ENCODE data around the gene FAM81A. TPM values are rescaled to one million over a fixed set of nuclear protein-coding genes. Genes with fewer than 3 reads are reported as not detected.

FAM81A gene
- total RNA-seq, 1 donor from 2014 or later: 1.9 TPM

DNA sequence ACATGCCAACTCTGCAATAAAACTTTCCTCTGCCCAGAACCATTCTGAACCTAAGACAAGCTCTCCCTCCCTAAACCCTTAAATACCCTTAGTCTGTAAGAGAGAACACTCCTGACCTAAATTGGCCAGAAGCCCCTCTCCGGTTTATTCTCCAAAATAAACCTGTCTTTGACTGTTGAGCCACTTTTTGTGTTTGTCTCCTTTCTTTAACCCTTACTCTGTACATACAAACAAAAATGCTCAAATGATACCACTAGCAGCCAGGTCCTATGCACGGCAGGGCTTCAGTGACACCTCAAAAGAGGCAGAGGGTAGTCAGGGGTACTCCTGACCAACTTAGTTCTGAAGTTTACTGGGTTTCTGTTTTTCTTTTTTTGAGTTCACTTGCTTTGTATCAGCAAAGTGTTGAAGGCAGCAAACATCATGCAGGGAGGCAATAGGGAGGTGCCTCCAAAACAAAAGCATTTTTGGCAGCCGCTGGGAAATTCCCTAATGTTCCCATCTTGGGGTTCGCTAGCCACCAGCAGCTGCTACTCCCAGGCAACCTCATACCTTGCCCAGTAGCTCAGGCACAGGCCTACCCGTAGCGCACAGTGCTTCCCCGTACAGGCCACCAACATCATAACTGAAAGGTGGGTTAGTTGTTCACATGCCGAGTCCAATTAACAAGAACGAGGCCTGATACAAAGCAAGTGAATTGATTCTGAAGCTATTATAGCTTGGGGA, 110.7 kb downstream of the FAM81A start:
- Mint-ChIP-seq H3K4me1 (peaks cover 6% of the 10 kb centered on the region), H3K27me3 (peaks cover 12% of the 10 kb centered on the region), H3K27ac (no peak overlapping the region), H3K36me3 (ENCODE audit: low read depth) (no peaks in the 10 kb centered on the region), H3K9me3 (no peaks in the 10 kb centered on the region), H3K4me3 (no peak overlapping the region)
- DNase-seq: no peak
- intact Hi-C loops (cut with micrococcal nuclease): no loop called here

DNA sequence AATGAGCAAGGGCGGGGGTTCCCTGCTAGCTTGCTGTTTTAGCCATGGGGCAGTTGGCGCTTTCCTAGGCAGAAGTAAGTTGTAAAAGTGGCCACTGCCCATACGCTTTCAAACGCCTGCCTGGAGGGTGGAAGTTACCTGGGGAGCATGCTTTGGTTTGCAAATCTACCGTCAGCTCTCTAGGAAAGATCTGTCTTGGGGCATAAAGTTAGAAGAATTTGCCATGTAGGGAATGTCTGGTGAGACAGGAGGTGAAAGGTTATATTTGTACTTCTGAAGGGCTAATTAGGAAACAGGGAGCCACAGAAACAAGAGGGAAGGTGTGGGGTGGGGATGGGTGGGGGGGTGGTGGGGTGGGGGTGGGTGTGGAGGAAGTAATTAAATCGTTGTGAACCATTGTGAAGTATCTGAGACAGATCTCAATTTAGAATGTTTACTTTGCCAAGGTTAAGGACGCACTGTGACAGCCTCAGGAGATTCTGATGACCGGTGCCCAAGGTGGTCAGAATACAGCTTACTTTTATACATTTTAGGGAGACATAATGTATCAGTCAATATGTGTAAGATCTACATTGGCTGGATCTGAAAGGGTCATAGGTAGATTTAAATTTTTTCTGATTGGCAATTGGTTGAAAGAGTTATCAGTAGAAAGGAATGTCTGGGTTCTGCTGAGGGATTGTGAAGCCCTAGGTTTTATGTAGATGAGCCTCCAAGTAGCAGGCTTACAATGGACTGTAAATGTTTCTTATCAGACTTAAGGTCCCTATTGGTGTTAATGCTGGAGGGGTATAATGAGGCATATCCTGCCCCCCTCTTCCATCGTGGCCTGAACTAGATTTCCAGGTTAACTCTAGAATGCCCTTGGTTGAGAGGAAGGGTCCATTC, 111.6 kb downstream of the FAM81A start:
- Mint-ChIP-seq H3K27ac (no peak overlapping the region), H3K27me3 (peaks cover 12% of the 10 kb centered on the region), H3K36me3 (ENCODE audit: low read depth) (no peaks in the 10 kb centered on the region), H3K9me3 (no peaks in the 10 kb centered on the region), H3K4me1 (no peaks in the 10 kb centered on the region), H3K4me3 (no peak overlapping the region)
- intact Hi-C loops (cut with micrococcal nuclease): no loop called here
- no peak for DNase-seq

DNA sequence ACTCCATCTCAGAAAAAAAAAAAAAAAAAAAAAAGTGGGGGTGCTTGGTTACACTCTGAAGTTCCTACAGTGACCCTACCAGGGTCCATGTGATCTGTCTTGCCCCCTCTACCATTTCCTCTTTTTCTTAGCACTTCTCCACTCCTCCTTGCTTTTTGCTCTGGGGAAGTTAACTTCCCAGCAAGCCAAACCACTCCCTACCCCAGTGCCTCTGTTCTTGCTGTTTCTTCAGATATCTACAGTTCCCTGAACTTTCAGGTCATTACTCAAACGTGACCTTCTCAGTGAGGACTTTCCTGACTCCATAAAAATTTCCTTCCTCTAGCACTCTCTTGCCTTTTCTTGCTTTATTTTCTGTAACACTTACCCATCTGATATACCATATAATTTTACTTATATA, 112.5 kb downstream of the FAM81A start:
- H3K4me3 Mint-ChIP-seq: no peak overlapping the region
- H3K27me3 Mint-ChIP-seq: peaks cover 12% of the 10 kb centered on the region
- H3K36me3 Mint-ChIP-seq (ENCODE audit: low read depth): no peaks in the 10 kb centered on the region
- no peaks in the 10 kb centered on the region for H3K4me1 Mint-ChIP-seq
- H3K9me3 Mint-ChIP-seq: no peaks in the 10 kb centered on the region
- no peak for DNase-seq
- H3K27ac Mint-ChIP-seq: no peak overlapping the region
- intact Hi-C loops (cut with micrococcal nuclease): no loop called here

DNA sequence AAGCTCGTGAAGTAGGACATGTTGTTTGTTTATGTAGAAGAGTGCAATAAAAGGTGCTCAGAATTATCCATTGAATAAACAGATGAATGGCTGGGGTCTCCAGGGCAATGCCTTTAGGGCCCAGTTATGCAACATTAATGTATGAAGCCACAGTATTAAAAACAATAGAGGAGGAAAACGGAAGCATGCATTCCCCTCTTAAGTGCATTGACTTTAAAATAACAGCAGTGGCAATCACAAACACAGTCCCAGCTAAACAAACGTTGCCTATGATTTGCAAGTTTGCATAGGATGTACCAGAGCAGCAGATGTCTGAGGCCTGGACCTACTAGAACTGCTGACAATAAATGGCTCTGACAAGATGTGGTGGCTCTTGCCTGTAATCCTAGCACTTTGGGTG, 113.0 kb downstream of the FAM81A start:
- Mint-ChIP-seq H3K27me3 (peaks cover 14% of the 10 kb centered on the region), H3K36me3 (ENCODE audit: low read depth) (no peaks in the 10 kb centered on the region), H3K4me1 (no peaks in the 10 kb centered on the region), H3K4me3 (no peak overlapping the region), H3K9me3 (peaks cover 1% of the 10 kb centered on the region), H3K27ac (no peak overlapping the region)
- no peak for DNase-seq
- intact Hi-C loops (cut with micrococcal nuclease): no loop called here

DNA sequence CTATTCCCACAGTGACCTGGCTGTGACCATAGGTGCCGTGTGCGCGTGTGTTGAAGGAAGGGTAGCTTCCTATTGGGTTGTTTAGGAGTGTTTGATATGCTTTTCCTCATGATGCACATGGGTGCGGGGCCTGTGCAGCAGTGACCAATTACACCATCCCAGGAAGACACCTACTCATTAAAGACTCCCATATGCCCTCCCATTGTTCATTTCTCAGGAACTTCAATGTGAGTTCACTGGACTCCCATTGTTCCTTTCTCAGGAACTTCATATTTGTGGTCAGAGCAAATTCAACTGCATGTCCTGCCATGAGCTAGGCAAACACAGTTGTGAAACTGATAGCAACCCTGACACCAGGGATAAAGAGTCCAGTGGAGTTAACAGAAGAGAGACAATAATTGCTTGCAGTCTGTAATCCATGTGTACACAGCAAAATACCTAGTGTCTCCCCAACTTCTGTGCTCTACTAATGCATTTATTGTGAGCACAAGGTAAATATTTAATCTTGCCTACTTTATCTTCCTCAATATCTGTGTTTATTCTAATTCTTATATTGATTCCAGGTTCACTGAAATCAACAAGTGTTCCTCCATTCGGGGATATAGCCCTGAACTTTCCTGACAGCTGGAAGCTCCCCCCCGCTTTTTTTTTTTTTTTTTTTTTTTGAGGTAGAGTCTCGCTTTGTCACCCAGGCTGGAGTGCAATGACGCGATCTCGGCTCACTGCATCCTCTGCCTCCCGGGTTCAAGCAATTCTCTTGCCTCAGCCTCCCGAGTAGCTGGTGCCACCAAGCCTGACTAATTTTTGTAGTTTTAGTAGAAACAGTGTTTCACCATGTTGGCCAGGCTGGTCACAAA, 116.1 kb downstream of the FAM81A start:
- no peak for DNase-seq
- Mint-ChIP-seq H3K4me1 (no peaks in the 10 kb centered on the region), H3K27me3 (peaks cover 11% of the 10 kb centered on the region), H3K4me3 (no peak overlapping the region), H3K9me3 (peaks cover 4% of the 10 kb centered on the region), H3K27ac (no peak overlapping the region), H3K36me3 (ENCODE audit: low read depth) (no peaks in the 10 kb centered on the region)
- intact Hi-C loops (cut with micrococcal nuclease): no loop called here

DNA sequence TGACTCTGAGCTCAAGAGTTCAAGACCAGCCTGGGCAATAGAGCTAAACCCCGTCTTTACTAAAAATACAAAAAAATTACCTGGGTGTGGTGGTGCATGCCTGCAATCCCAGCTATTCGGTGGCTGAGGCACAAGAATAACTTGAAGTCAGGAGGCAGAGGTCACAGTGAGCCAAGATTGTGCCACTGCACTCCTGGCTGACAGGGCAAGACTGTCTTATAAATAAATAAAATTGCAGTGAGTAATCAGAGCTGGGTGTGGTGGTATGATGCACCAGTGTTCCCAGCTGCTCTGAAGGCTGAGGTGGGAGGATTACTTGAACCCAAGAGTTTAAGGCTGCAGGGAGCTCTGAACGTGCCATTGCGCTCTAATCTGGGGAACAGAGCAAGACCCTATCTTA, 117.7 kb downstream of the FAM81A start:
- Mint-ChIP-seq H3K36me3 (ENCODE audit: low read depth) (no peaks in the 10 kb centered on the region), H3K27me3 (peaks cover 10% of the 10 kb centered on the region), H3K27ac (no peak overlapping the region), H3K4me3 (no peak overlapping the region), H3K9me3 (peaks cover 4% of the 10 kb centered on the region), H3K4me1 (no peaks in the 10 kb centered on the region)
- no peak for DNase-seq
- intact Hi-C loops (cut with micrococcal nuclease): no loop called here

DNA sequence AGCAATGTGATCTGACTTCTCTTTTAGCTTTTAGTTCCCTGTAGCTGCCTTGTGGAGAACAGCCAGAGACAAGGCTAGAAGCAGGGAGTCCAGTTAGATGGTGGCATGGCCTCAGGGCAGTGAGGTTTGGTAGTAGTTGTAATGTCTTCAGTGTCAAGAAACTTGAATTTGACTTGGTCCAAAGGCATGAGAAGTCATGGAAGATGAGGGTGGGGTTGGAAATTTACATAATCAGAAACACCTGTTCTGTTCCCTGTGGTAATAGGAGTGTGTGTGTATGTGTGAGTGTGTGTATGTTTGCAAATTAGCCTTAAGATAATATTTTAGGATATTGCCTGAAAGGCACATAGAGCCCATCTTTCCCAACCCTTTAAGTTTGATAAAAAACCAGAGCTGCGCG, 118.4 kb downstream of the FAM81A start:
- intact Hi-C loops (cut with micrococcal nuclease): no loop called here
- Mint-ChIP-seq H3K27me3 (peaks cover 8% of the 10 kb centered on the region), H3K27ac (no peak overlapping the region), H3K4me1 (no peaks in the 10 kb centered on the region), H3K4me3 (no peak overlapping the region), H3K36me3 (ENCODE audit: low read depth) (no peaks in the 10 kb centered on the region), H3K9me3 (peaks cover 4% of the 10 kb centered on the region)
- no peak for DNase-seq

DNA sequence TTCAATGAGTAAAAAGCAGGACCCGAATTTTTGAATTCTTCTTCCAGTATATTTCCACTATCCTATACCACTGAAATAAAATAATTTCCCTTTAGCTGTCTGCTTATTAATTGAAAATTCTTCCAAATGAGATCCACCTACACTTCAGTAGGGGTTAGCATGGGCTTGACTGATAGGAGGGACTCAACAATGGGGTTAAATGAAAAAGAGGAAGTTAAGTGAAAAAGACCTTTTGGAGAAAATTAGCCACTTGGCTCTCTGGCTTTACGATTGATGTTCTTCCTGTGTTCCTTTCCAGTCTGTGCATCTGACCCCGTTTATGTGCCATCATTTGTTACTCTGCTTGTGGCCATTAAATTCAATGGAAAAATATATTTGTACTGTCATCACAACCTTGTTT, 119.6 kb downstream of the FAM81A start:
- intact Hi-C loops (cut with micrococcal nuclease): no loop called here

DNA sequence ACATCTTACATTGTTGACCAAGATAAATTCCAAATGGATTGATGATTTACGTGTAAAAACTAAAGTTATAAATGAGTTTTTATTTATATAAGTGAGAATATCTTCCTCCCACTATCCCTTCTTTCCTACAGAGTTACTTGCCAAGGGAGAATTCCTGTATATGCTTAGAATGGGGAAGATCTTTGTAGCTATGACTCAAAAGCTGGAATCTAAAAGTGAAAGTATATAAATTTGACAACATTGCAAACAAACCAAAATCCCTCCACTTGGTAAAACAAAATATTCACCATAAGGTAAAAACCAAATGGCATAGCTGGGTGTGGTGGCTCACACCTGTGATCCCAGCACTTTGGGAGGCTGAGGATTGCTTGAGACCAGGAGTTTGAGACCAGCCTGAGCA, 120.9 kb downstream of the FAM81A start:
- intact Hi-C loops (cut with micrococcal nuclease): no loop called here
- H3K4me1 Mint-ChIP-seq: no peaks in the 10 kb centered on the region
- DNase-seq: no peak
- peaks cover 4% of the 10 kb centered on the region for H3K9me3 Mint-ChIP-seq
- no peaks in the 10 kb centered on the region for H3K36me3 Mint-ChIP-seq (ENCODE audit: low read depth)
- H3K27ac Mint-ChIP-seq: no peak overlapping the region
- H3K27me3 Mint-ChIP-seq: peaks cover 13% of the 10 kb centered on the region
- no peak overlapping the region for H3K4me3 Mint-ChIP-seq

More for the DNA sequence above, 119.6 kb downstream of the FAM81A start:
- DNase-seq: no peak
- H3K4me3 Mint-ChIP-seq: no peak overlapping the region
- peaks cover 4% of the 10 kb centered on the region for H3K9me3 Mint-ChIP-seq
- H3K27ac Mint-ChIP-seq: no peak overlapping the region
- peaks cover 11% of the 10 kb centered on the region for H3K27me3 Mint-ChIP-seq
- no peaks in the 10 kb centered on the region for H3K36me3 Mint-ChIP-seq (ENCODE audit: low read depth)
- H3K4me1 Mint-ChIP-seq: no peaks in the 10 kb centered on the region

DNA sequence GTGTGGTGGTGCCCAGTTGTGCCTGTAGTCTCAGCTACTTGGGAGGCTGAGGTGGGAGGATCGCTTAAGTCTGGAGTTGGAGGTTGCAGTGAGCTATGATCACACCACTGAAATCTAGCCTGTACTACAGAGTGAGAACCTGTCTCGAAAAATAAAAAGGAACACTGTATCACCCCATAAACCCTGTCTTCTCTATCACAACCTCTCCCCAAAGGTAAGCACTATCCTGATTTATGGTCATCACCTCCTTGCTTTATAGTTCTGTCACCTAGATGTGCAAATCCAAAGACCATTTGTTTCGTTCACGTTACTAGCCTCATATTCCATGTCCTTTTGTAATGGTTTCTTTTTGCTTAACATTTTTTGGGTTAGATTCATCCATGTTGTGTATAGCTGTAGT, 123.6 kb downstream of the FAM81A start:
- intact Hi-C loops (cut with micrococcal nuclease): no loop called here
- H3K27ac Mint-ChIP-seq: no peak overlapping the region
- no peaks in the 10 kb centered on the region for H3K36me3 Mint-ChIP-seq (ENCODE audit: low read depth)
- H3K9me3 Mint-ChIP-seq: no peaks in the 10 kb centered on the region
- H3K4me3 Mint-ChIP-seq: no peak overlapping the region
- H3K4me1 Mint-ChIP-seq: no peaks in the 10 kb centered on the region
- no peak for DNase-seq
- peaks cover 11% of the 10 kb centered on the region for H3K27me3 Mint-ChIP-seq

DNA sequence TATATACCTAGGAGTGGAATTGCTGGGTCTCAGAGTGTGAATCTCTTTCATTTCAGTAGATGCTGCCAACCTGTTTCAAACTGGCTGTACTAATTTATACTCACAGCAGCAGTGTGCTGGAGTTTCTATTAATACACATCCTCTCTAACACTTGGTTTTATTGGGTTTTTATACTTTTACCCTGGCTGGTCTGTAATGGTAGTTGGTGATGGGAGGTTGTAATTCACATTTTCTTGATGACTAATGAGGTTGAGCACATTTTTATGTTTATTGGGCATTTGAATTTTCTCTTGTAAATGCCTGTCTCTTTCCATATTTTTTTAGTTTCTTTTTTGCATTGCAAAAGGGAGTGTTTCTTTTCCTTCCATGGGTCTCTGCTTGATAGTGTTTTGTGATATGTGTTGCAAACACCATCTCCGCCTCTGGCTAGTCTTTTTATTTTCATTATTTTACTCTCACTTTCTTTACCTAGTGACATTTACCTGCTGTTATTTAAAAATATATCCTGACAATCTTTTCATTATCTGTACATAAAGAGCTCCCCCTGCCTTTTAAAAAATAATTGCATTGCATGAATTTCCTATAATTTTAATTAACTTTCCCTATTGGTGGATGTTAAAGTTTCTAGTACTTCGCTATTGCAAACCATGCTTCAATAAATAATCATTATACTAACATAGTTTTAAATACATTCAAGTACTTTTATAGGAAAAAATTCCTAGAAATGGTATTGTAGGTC, 124.6 kb downstream of the FAM81A start:
- DNase-seq: no peak
- Mint-ChIP-seq H3K4me1 (no peaks in the 10 kb centered on the region), H3K27ac (no peak overlapping the region), H3K36me3 (ENCODE audit: low read depth) (no peaks in the 10 kb centered on the region), H3K9me3 (no peaks in the 10 kb centered on the region), H3K4me3 (no peak overlapping the region), H3K27me3 (peaks cover 15% of the 10 kb centered on the region)
- intact Hi-C loops (cut with micrococcal nuclease): no loop called here

DNA sequence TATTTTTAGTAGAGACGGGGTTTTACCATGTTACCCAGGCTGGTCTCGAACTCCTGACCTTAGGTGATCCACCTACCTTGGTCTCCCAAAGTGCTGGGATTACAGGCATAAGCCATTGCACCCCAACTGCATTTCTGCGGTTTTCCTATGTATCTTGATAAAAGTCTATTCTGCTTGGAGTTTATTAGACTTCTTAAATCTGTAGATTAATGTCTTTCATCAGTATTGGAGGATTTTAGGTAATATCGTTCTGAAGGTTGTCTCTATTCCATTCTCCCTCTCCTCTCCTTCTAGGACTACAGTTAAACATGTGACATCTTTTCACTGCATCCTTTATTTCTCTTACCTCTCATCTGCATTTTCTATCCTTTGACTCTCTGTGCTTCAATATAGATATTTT, 127.3 kb downstream of the FAM81A start:
- H3K9me3 Mint-ChIP-seq: no peaks in the 10 kb centered on the region
- H3K4me3 Mint-ChIP-seq: no peak overlapping the region
- no peak for DNase-seq
- intact Hi-C loops (cut with micrococcal nuclease): no loop called here
- H3K27ac Mint-ChIP-seq: no peak overlapping the region
- H3K4me1 Mint-ChIP-seq: no peaks in the 10 kb centered on the region
- no peaks in the 10 kb centered on the region for H3K36me3 Mint-ChIP-seq (ENCODE audit: low read depth)
- peaks cover 14% of the 10 kb centered on the region for H3K27me3 Mint-ChIP-seq

DNA sequence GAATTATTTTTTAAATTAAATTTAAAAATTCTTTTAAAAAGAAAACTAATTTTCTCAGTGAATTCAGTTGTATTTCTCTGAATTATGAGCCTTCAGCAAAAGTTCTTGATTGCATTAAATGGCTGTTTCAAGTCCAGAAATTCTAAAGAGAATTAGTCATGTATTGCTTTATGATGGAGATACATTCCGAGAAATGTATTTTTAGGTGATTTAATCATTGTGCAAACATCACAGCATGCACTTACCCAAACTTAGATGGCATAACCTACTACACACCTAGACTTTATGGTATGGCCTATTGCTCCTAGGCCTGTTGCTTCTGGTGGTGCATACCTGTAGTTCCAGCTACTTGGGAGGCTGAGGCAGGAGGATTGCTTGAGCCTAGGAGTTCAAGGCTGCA, 129.3 kb downstream of the FAM81A start:
- no peaks in the 10 kb centered on the region for H3K9me3 Mint-ChIP-seq
- no peak for DNase-seq
- intact Hi-C loops (cut with micrococcal nuclease): no loop called here
- no peaks in the 10 kb centered on the region for H3K4me1 Mint-ChIP-seq
- H3K4me3 Mint-ChIP-seq: no peak overlapping the region
- no peak overlapping the region for H3K27ac Mint-ChIP-seq
- H3K36me3 Mint-ChIP-seq (ENCODE audit: low read depth): no peaks in the 10 kb centered on the region
- peaks cover 12% of the 10 kb centered on the region for H3K27me3 Mint-ChIP-seq
